GM12892 (cell line): ENCODE data around the gene FOXRED2.

Experiments used
- POLR2A ChIP-seq: IDR thresholded peaks from 2 replicates; pipeline ENCODE4 v1.6.1; 2011; ENCODE audit warnings: low read depth, low read length, control low read depth
- POLR2AphosphoS5 ChIP-seq: IDR thresholded peaks from 2 replicates; pipeline ENCODE4 v1.6.1; 2011; ENCODE audit warnings: low read depth, low read length, control low read depth
- TAF1 ChIP-seq: IDR thresholded peaks from 2 replicates; pipeline ENCODE4 v1.6.1; 2011; ENCODE audit warnings: low read depth, mild to moderate bottlenecking, control low read depth, low read length, borderline replicate concordance

DNA sequence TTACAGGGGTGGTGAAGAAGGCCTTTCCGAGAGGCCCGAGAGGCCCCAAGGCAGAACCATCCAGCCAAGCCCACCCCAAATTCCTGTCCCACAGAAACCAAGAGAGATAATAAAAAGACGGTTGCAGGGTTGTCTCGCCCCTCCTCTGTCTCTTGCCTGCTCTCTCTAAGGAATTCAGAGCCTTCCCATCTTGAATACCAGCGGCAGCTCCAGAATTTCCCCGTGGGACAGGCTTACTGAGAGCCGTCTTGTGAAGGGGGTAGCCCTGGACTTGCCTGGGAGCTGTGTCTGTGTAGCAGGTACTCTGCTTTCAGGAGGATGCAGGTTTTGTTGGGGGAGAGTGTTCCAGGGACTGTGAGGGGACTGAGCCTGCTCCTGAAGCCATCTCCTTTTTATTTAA is 31.7 kb upstream of the FOXRED2 start:
- TF ChIP-seq POLR2A = no peak
- no peak for TF ChIP-seq POLR2AphosphoS5
- TF ChIP-seq TAF1 = no peak
